ENCODE measurements around the gene ERV3-1. TPM values are rescaled to one million over a fixed set of nuclear protein-coding genes. Genes with fewer than 3 reads are reported as not detected.

ERV3-1 gene
- total and polyA plus RNA-seq, 9 of the 15 experiments (the other 6 are each of a cell fraction or from before 2014, with no cell fraction given), result 10.2 to 30.0 (median 22.0) TPM

GRCh38 chr7:64999165-65000004 lies 7.1 kb downstream of the ERV3-1 start (continued):
- TF ChIP-seq PBX2 (CRISPR knock-in tag; IDR thresholded peaks at IDR 0.05; ENCODE audit: low read depth) (peak; percentile 85), PBX2 (tag; conservative IDR thresholded peaks at IDR 0.05; ENCODE audit: low read depth) (peak; percentile 99), DMBX1 (CRISPR knock-in tag; IDR thresholded peaks at IDR 0.05; ENCODE audit: borderline replicate concordance) (peak; percentile 90), PHF21A (IDR thresholded peaks at IDR 0.05; ENCODE audit: borderline replicate concordance, low read depth) (0 out of 2 replicates have a peak, but pooled peaks have one; percentile 41), CHD7 (IDR thresholded peaks at IDR 0.05; ENCODE audit: low read depth, low read length) (no peak), TEAD2 (tag; IDR thresholded peaks at IDR 0.05) (peak; percentile 80), DEAF1 (CRISPR knock-in tag; IDR thresholded peaks at IDR 0.05) (0 out of 2 replicates have a peak, but pooled peaks have one; percentile 15), SRSF3 (IDR thresholded peaks at IDR 0.05; ENCODE audit: insufficient read depth, low read length) (peak; percentile 96; the same call in 1 of the 2 replicates), GATAD2A (IDR thresholded peaks at IDR 0.05) (peak; percentile 82), ZNF778 (CRISPR knock-in tag; IDR thresholded peaks at IDR 0.05) (no peak)

Measured in K562 (cell line).